ES-I3 (cell line): ENCODE data around the gene OTOR.

ENCODE experiments used
- H3K36me3 ChIP-seq: 2 replicates; pipeline ENCODE4 v1.6.1; 2013; ENCODE audit warnings: mild to moderate bottlenecking, low read length, control low read depth, moderate library complexity; ENCODE audit not compliant: insufficient read depth
- H3K4me1 ChIP-seq: 2 replicates; pipeline ENCODE4 v1.6.1; 2013; ENCODE audit warnings: mild to moderate bottlenecking, control low read depth, low read length; ENCODE audit not compliant: insufficient read depth
- H3K9ac ChIP-seq: 2 replicates; pipeline ENCODE4 v1.6.1; 2013; ENCODE audit warnings: low read depth, mild to moderate bottlenecking, low read length, moderate library complexity
- H3K9me3 ChIP-seq: 2 replicates; pipeline ENCODE4 v1.6.1; 2013; ENCODE audit warnings: mild to moderate bottlenecking, low read length, moderate library complexity; ENCODE audit not compliant: control insufficient read depth, insufficient read depth

Gene OTOR

GRCh38 chr20:16729565-16730460 is 18.3 kb upstream of the OTOR start, which contains the start of gene SNRPB2:
Gene SNRPB2, plus strand, starts transcription at chr20:16730026. Its CDS starts 1,677 bp downstream, at chr20:16731703.
- Histone ChIP-seq H3K9me3 (peaks cover 2% of the 10 kb centered on the region; the same call in 1 of the 2 replicates), H3K36me3 (no peaks in the 10 kb centered on the region), H3K9ac (peak within 1 kb of the TSS; percentile 94), H3K4me1 (peaks cover 12% of the 10 kb centered on the region)

GRCh38 chr20:16732506-16733152 is 15.5 kb upstream of the OTOR start:
- peaks cover 13% of the 10 kb centered on the region for H3K4me1 ChIP-seq
- H3K9ac ChIP-seq: no peak overlapping the region
- no peaks in the 10 kb centered on the region for H3K36me3 ChIP-seq
- no peaks in the 10 kb centered on the region for H3K9me3 ChIP-seq

- no peaks in the 10 kb centered on the region for H3K4me1 ChIP-seq
- H3K9me3 ChIP-seq: no peaks in the 10 kb centered on the region
- H3K36me3 ChIP-seq: no peaks in the 10 kb centered on the region
- no peak overlapping the region for H3K9ac ChIP-seq
Measured at GRCh38 chr20:16740365-16741072, 7.6 kb upstream of the OTOR start.

- H3K4me1 ChIP-seq: no peaks in the 10 kb centered on the region
- H3K9ac ChIP-seq: no peak overlapping the region
- no peaks in the 10 kb centered on the region for H3K36me3 ChIP-seq
- no peaks in the 10 kb centered on the region for H3K9me3 ChIP-seq
Measured at GRCh38 chr20:16744178-16744807, 3.9 kb upstream of the OTOR start.

- no peak overlapping the region for H3K9ac ChIP-seq
- H3K4me1 ChIP-seq: no peaks in the 10 kb centered on the region
- no peaks in the 10 kb centered on the region for H3K36me3 ChIP-seq
- H3K9me3 ChIP-seq: no peaks in the 10 kb centered on the region
Measured at GRCh38 chr20:16745204-16745603, 3.0 kb upstream of the OTOR start.

GRCh38 chr20:16747291-16747811 is 807 bp upstream of the OTOR start:
- Histone ChIP-seq H3K4me1 (no peaks in the 10 kb centered on the region), H3K9ac (no peak overlapping the region), H3K36me3 (no peaks in the 10 kb centered on the region), H3K9me3 (no peaks in the 10 kb centered on the region)

- H3K36me3 ChIP-seq: no peaks in the 10 kb centered on the region
- H3K9me3 ChIP-seq: no peaks in the 10 kb centered on the region
- no peak overlapping the region for H3K9ac ChIP-seq
- no peaks in the 10 kb centered on the region for H3K4me1 ChIP-seq
Measured at GRCh38 chr20:16749573-16749972, 1.4 kb downstream of the OTOR start.

GRCh38 chr20:16752082-16752481 is 3.9 kb downstream of the OTOR start:
- Histone ChIP-seq H3K9ac (no peak overlapping the region), H3K9me3 (peaks cover 13% of the 10 kb centered on the region), H3K4me1 (no peaks in the 10 kb centered on the region), H3K36me3 (no peaks in the 10 kb centered on the region)

- H3K9me3 ChIP-seq: peaks cover 15% of the 10 kb centered on the region
- H3K9ac ChIP-seq: no peak overlapping the region
- no peaks in the 10 kb centered on the region for H3K4me1 ChIP-seq
- no peaks in the 10 kb centered on the region for H3K36me3 ChIP-seq
Measured at GRCh38 chr20:16752901-16753300, 4.7 kb downstream of the OTOR start.

GRCh38 chr20:16758454-16759180 is 10.5 kb downstream of the OTOR start:
- no peak overlapping the region for H3K9ac ChIP-seq
- no peaks in the 10 kb centered on the region for H3K36me3 ChIP-seq
- H3K9me3 ChIP-seq: peaks cover 15% of the 10 kb centered on the region
- peaks cover 9% of the 10 kb centered on the region for H3K4me1 ChIP-seq

GRCh38 chr20:16759181-16759563 is 11.0 kb downstream of the OTOR start:
- no peak overlapping the region for H3K9ac ChIP-seq
- H3K9me3 ChIP-seq: peaks cover 15% of the 10 kb centered on the region
- H3K4me1 ChIP-seq: peaks cover 9% of the 10 kb centered on the region
- no peaks in the 10 kb centered on the region for H3K36me3 ChIP-seq

- H3K36me3 ChIP-seq: no peaks in the 10 kb centered on the region
- peaks cover 11% of the 10 kb centered on the region for H3K9me3 ChIP-seq
- H3K4me1 ChIP-seq: peaks cover 9% of the 10 kb centered on the region
- H3K9ac ChIP-seq: no peak overlapping the region
Measured at GRCh38 chr20:16760431-16761304, 12.5 kb downstream of the OTOR start.
